Measurements from ENCODE around the gene SCN2B.

DNA sequence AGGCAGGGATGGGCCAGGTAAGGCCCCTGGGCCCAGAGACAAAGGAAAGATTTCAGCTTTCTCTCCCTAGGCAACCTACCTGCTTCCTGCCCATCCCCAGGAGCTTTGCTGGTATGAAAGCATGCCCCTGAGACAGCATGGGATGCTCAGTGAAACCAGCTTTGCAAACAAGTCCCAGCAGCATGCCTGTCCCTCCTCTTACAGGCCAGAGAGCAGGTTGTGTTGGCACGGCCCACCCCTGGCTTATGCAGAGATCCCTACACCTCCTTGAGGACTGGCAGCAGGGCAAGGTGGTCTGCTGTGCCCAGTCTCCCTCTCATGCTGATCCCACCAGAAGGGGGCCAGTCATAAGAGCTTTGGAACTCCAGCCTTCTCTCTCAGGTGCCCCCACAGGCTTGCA is 26.9 kb downstream of the SCN2B start:
- TF ChIP-seq POLR2A (IDR thresholded peaks at IDR 0.05), result no peak
- TF ChIP-seq, protein P1, sequence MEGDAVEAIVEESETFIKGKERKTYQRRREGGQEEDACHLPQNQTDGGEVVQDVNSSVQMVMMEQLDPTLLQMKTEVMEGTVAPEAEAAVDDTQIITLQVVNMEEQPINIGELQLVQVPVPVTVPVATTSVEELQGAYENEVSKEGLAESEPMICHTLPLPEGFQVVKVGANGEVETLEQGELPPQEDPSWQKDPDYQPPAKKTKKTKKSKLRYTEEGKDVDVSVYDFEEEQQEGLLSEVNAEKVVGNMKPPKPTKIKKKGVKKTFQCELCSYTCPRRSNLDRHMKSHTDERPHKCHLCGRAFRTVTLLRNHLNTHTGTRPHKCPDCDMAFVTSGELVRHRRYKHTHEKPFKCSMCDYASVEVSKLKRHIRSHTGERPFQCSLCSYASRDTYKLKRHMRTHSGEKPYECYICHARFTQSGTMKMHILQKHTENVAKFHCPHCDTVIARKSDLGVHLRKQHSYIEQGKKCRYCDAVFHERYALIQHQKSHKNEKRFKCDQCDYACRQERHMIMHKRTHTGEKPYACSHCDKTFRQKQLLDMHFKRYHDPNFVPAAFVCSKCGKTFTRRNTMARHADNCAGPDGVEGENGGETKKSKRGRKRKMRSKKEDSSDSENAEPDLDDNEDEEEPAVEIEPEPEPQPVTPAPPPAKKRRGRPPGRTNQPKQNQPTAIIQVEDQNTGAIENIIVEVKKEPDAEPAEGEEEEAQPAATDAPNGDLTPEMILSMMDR (IDR thresholded peaks at IDR 0.05), result no peak
- TF ChIP-seq EP300 (IDR thresholded peaks at IDR 0.05), result no peak
